NCI-H2227 treated with DMSO at 0.1 percent for 48 hours (cell line): ENCODE data around the gene ANKRD33.

ENCODE experiments used
- DNase-seq: peaks from one replicate; lab custom pipeline; 2025; lab: John Stamatoyannopoulos, UW

ANKRD33 gene

GRCh38 chr12:51862947-51863346, 25.0 kb upstream of the ANKRD33 start:
- DNase-seq, result no peak

GRCh38 chr12:51863363-51863932, 24.5 kb upstream of the ANKRD33 start:
- DNase-seq, result no peak

GRCh38 chr12:51863933-51864832, 23.7 kb upstream of the ANKRD33 start:
- DNase-seq, result peak; percentile 50

- no peak for DNase-seq
These were observed 22.9 kb upstream of the ANKRD33 start for GRCh38 chr12:51864833-51865670.

GRCh38 chr12:51865757-51866270, 22.1 kb upstream of the ANKRD33 start:
- DNase-seq, result no peak

GRCh38 chr12:51866324-51866723, 21.6 kb upstream of the ANKRD33 start:
- DNase-seq, result no peak

GRCh38 chr12:51866762-51867161, 21.1 kb upstream of the ANKRD33 start:
- no peak for DNase-seq

GRCh38 chr12:51867371-51867770, 20.5 kb upstream of the ANKRD33 start:
- no peak for DNase-seq

- no peak for DNase-seq
These were observed 20.0 kb upstream of the ANKRD33 start for GRCh38 chr12:51867796-51868428.

GRCh38 chr12:51868821-51869495, 18.9 kb upstream of the ANKRD33 start:
- peak; percentile 36 for DNase-seq

- no peak for DNase-seq
These were observed 18.4 kb upstream of the ANKRD33 start for GRCh38 chr12:51869496-51869865.

- no peak for DNase-seq
These were observed 18.0 kb upstream of the ANKRD33 start for GRCh38 chr12:51869931-51870330.

GRCh38 chr12:51870504-51870903, 17.4 kb upstream of the ANKRD33 start:
- peak; percentile 1 for DNase-seq

GRCh38 chr12:51871126-51871525, 16.8 kb upstream of the ANKRD33 start:
- DNase-seq, result no peak

- DNase-seq, result no peak
These were observed 15.8 kb upstream of the ANKRD33 start for GRCh38 chr12:51871918-51872688.

- DNase-seq, result no peak
These were observed 15.3 kb upstream of the ANKRD33 start for GRCh38 chr12:51872689-51872981.

- DNase-seq, result no peak
These were observed 14.5 kb upstream of the ANKRD33 start for GRCh38 chr12:51873251-51873994.

- no peak for DNase-seq
These were observed 13.9 kb upstream of the ANKRD33 start for GRCh38 chr12:51874000-51874399.

GRCh38 chr12:51874486-51874885, 13.4 kb upstream of the ANKRD33 start:
- no peak for DNase-seq

- no peak for DNase-seq
These were observed 8.8 kb upstream of the ANKRD33 start for GRCh38 chr12:51879102-51879501.
